Endothelial cell of umbilical vein (primary cell): ENCODE measurements around the gene FKBP2.

Experiments used
- CTCF ChIP-seq, 2 donors: IDR thresholded peaks; 1 replicate in 1 of 2; 2 replicates in 1 of 2; pipeline ENCODE4 v1.5.1; 2011; ENCODE audit warnings: low read length in 2 of 2, mild to moderate bottlenecking in 2 of 2, moderate library complexity in 2 of 2, control low read depth in 1 of 2, inconsistent platforms in 1 of 2, low read depth in 1 of 2; ENCODE audit not compliant: insufficient read depth in 1 of 2; ENCODE audit errors: extremely low read depth in 1 of 2
- EZH2 ChIP-seq: IDR thresholded peaks from 2 replicates; pipeline ENCODE4 v1.6.1; 2012; ENCODE audit warnings: borderline replicate concordance, low read depth, mild to moderate bottlenecking, moderate library complexity, low read length, inconsistent platforms; ENCODE audit not compliant: severe bottlenecking
- POLR2A ChIP-seq: IDR thresholded peaks from 2 replicates; pipeline ENCODE4 v1.6.1; 2012; ENCODE audit warnings: low read depth, mild to moderate bottlenecking, control low read depth, low read length
- POLR2AphosphoS5 ChIP-seq: IDR thresholded peaks from 2 replicates; pipeline ENCODE4 v1.6.1; 2012; ENCODE audit warnings: low read depth, mild to moderate bottlenecking, control low read depth, low read length, moderate library complexity; ENCODE audit not compliant: insufficient read depth

GRCh38 chr11:64248578-64248977 is 7.7 kb downstream of the FKBP2 start:
- no peak for TF ChIP-seq POLR2A
- TF ChIP-seq CTCF (IDR thresholded peaks at IDR 0.05; ENCODE audit: extremely low read depth in 1 of 2, insufficient read depth in 1 of 2, low read depth in 1 of 2, low read length in 2 of 2): no peak
- TF ChIP-seq POLR2AphosphoS5: no peak
- TF ChIP-seq EZH2: no peak
